Fibroblast of gingiva (primary cell): ENCODE data around the gene CPXM1.

Experiments used
- DNase-seq: peaks from one replicate; pipeline ENCODE4 v3.0.0-alpha.2; 2011; ENCODE audit warnings: low read depth

Gene CPXM1

DNA sequence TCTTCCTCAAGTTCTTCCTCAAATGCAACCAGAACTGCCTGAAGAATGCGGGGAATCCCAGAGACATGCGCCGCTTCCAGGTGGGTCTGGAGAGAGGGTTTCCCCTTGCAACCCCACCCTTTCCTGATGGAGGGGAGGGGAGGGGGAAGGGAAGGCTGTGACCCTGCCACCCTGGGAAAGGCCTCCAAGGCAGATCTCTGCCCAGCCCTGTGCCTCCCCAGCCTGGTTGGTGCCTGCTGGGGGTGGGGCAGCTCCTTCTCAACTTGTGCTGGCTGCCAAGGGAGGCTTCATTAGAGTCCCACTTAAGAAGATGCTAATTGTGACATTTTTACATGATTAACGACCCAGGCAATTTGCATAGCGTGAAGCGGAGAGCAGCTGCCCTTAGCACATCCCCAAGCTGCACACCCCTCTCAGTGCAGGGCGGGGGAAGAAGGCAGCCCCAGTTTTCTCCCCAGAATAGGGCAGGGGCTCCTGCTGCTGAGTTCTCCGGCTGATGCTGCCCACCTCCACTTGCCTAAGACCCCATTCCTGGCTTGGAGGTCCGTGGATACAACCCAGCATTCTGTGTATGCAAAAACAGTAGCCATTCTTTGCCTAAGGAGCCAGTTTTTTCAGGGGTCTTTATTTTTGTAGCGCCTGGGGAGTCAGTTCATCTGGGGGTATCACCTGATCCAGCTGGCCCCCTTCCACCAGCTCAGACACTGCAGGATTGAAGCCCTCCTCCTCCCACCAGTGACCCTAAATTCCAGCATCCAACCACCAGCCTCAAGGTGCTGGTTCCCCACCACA is 51.7 kb downstream of the CPXM1 start:
- no peak for DNase-seq

DNA sequence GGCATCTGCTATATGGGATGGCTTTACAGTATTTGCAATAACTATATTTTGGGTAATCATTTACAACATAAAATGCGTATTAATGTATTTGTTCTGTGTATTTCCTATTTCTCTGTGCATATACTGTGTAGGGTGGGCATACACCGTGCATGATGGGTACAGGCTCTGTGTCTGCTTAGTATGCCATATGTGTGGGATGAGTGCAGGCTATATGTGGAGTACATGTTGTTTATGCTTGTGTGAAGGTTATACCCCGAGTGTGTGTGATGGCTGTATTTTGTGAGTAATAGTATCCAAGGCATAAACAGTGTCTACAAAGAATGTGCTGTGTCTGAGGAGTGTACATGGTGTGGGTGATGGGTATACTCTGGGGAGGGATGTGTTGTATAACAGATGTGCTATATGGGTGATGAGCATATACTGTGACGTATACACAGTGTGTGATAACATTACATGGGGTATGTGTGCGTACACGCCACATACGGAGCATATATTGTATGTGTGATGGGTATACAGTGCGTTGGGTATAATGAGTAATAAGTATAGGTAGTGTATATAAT is 52.7 kb downstream of the CPXM1 start:
- DNase-seq, result no peak

DNA sequence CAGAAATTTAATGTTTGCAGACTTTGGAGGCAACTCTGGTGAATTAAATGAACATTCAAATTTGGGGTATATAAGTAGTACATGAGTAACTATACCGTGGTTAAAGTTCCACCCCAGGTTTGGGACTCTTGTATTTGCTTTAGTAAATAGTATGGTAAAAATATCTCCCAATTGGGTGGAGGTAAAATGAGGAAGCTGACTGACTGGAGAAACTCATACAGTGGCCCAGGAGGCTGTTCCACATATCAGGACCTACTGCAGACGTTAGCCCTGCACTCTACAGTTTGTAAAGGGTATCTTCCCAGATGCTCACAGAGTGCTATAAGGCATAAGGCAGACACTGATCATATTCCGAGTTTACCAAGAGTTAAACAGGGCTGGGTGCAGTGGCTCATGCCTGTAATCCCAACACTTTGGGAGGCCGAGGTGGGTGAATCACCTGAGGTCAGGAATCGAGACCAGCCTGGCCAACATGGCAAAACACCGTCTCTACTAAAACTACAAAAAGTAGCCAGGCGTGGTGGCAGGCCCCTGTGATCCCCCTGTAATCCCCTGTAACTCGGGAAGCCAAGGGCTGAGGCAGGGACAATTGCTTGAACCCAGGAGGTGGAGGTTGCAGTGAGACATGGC is 53.7 kb downstream of the CPXM1 start:
- no peak for DNase-seq

DNA sequence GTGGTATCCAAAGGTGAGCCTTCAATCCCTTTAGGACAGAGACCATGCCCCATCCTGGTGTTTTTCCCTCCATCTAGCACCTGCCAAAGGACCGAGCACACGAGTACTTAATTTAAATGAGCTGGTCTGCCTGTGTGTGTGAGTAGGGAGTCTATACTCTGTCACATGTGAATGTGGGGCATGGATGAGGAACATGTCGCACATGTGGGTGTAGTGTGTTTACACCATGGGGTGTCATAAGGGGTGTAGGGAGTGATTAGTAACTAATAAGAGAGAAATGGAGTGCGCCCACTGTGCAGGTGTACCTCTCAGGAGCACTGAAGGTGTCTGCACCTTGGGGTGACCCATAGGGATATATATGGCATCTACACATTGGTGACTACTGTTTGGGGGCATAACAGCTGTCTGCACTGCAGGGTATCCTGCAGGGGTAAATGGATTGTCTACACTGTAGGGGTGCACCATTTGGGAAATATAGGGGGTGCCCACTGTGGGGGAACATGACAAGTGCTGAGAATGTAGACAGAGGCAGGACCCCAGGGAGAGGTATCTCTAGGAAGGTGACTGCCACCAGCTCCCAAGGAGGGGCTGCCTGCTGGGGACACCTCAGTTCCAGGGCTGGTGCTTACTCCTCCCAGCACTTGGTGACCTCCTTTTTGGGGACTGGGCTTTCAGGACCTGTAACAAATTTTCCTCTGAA is 54.3 kb downstream of the CPXM1 start:
- no peak for DNase-seq

DNA sequence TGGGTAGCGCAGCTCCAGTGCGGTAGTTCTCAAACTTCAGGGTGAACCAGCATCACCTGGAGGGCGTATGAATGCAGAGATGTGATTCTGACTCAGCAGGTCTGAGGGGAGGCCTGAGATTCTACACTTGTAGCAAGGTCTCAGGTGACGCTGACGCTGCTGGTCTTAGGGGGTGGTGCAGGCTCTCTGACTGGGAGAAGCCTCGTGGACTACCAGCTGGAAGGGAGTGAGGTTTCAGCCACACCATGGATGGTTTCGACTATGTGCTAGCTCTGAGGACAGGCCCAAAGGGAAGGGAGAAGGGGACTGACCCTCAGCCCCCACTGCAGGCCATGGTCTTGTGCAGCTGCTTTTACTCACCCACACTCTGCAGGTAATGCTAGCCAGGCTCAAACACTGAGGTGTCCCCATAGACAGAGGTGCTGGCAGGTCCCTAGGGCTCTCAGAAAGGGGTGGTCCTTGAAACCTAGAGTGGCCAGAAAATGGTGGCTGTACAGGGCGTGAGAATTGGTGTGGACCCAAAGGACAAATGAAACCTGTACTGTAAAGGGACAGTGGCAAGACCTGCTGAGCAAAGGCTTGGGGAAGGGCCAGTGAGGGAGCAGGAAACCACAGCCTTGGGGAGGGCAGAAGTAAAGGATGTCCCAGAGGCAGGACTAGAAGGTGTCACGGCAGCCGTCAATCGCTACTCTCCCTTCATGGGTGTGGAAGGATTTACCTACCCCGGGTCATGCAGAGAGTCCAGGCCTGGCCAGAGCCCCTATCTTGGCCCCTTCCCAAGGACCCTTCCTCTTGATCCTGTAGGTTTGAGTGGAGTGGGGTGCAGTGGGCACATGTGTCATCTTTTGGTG is 55.1 kb downstream of the CPXM1 start:
- no peak for DNase-seq
